DND-41 (cell line): ENCODE measurements around the gene SUV39H1.
A peak's percentile ranks its signal among the peaks of the same experiment; 100 is the strongest.

Experiments
- ATAC-seq: fragments of 200-7000 bp; cut with Tn5 transposase; 3 replicates; pipeline ENCODE4 v1.9.1; 2021; ENCODE audit warnings: low read depth; ENCODE audit not compliant: insufficient read depth
- DNase-seq: peaks from one replicate; pipeline ENCODE4 v3.0.0-alpha.2; 2020
- H2AFZ ChIP-seq: 2 replicates; pipeline ENCODE4 v1.6.0; 2012; ENCODE audit warnings: low read depth, low read length
- H3K27ac ChIP-seq: 2 replicates; pipeline ENCODE4 v1.5.1; 2012; ENCODE audit warnings: low read length, inconsistent platforms
- H3K27me3 ChIP-seq: fragments of 200-600 bp; sonication (generic); 2 replicates; pipeline ENCODE4 v1.6.0; 2012; ENCODE audit warnings: low read length, mild to moderate bottlenecking, inconsistent platforms; ENCODE audit not compliant: insufficient read depth, poor library complexity
- H3K36me3 ChIP-seq: 2 replicates; pipeline ENCODE4 v1.5.1; 2012; ENCODE audit warnings: low read length, inconsistent platforms; ENCODE audit not compliant: insufficient read depth
- H3K4me1 ChIP-seq: 2 replicates; pipeline ENCODE4 v1.5.1; 2012; ENCODE audit warnings: mild to moderate bottlenecking, low read length; ENCODE audit not compliant: insufficient read depth
- H3K4me2 ChIP-seq: 2 replicates; pipeline ENCODE4 v1.6.0; 2012; ENCODE audit warnings: mild to moderate bottlenecking, moderate library complexity, low read length, inconsistent platforms; ENCODE audit not compliant: insufficient read depth
- H3K4me3 ChIP-seq, 2 experiments: fragments of 200-600 bp in 1 of 2; shearing (Covaris generic) in 1 of 2; 2 replicates each; pipeline ENCODE4 v1.5.1; 2012 to 2016; ENCODE audit warnings: inconsistent platforms in 2 of 2, low read length in 2 of 2, mild to moderate bottlenecking in 2 of 2, low read depth in 1 of 2, moderate library complexity in 1 of 2
- H3K79me2 ChIP-seq: 2 replicates; pipeline ENCODE4 v1.6.0; 2012; ENCODE audit warnings: low read length, inconsistent platforms; ENCODE audit not compliant: insufficient read depth
- H3K9ac ChIP-seq: 2 replicates; pipeline ENCODE4 v1.6.0; 2012; ENCODE audit warnings: low read depth, mild to moderate bottlenecking, inconsistent platforms, low read length, moderate library complexity
- H3K9me3 ChIP-seq: 2 replicates; pipeline ENCODE4 v1.5.1; 2012; ENCODE audit warnings: low read length, moderate library complexity, mild to moderate bottlenecking, inconsistent platforms; ENCODE audit not compliant: insufficient read depth, severe bottlenecking
- H4K20me1 ChIP-seq: 2 replicates; pipeline ENCODE4 v1.6.0; 2012; ENCODE audit warnings: low read length; ENCODE audit not compliant: insufficient read depth
- CTCF ChIP-seq: IDR thresholded peaks from 2 replicates; pipeline ENCODE4 v1.5.1; 2012; ENCODE audit warnings: borderline replicate concordance, low read length, moderate library complexity, mild to moderate bottlenecking; ENCODE audit not compliant: poor library complexity, severe bottlenecking; ENCODE audit errors: extremely low read depth
- EZH2 ChIP-seq: IDR thresholded peaks from 3 replicates; pipeline ENCODE4 v1.6.1; 2012; ENCODE audit warnings: borderline replicate concordance, low read depth, mild to moderate bottlenecking, moderate library complexity, low read length, inconsistent platforms; ENCODE audit not compliant: severe bottlenecking

Gene SUV39H1

DNA sequence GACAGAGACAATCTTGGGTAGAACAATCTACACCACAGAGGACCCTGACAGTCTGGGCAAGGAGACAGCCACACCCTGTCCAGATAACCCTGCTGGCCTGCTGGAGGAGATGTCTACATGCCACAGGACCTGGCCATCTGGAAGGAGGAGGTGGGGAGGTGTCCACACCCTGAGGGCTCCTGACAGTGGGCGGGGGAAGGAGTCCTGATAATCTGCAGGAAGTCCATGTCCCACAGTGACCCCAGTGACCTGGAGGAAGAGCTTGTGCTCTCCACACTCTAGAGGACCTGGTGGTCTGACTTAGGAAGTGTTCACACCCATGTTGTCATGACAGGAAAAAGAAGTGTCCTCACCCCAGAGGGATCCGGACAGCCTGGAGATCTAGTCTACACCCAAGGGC lies 5.5 kb downstream of the SUV39H1 start:
- Histone ChIP-seq H3K4me1 (peaks cover 39% of the 10 kb centered on the region), H3K36me3 (peaks cover 89% of the 10 kb centered on the region), H2AFZ (no peak overlapping the region), H3K4me2 (0 out of 2 replicates have a peak overlapping the region, but pooled peaks have one; percentile 32), H3K9me3 (no peaks in the 10 kb centered on the region), H3K9ac (no peak overlapping the region), H3K4me3 (no peak overlapping the region), H3K79me2 (peaks cover 82% of the 10 kb centered on the region), H3K27me3 (no peaks in the 10 kb centered on the region), H3K27ac (no peak overlapping the region), H4K20me1 (peaks cover 51% of the 10 kb centered on the region)
- DNase-seq (no peak), ATAC-seq (no peak)
- TF ChIP-seq EZH2 (no peak), CTCF (no peak)

DNA sequence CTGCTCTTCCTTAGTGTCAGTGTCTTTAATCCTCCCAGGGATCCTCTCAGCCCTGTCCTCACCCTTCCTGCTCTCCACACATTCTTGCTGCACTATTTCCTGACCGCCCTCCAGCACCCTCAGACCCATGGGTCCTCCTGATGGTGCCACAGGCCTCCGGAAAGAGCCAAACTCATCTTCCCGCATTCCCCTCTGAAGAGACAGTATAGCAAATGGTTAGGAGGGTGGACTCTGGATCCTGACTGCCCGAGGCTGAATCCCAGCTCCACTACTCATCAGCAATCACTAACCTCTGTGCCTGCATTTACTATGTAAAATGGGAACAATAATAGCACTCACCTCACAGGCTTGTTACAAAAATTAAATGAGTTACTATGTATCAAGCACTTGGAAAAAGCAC lies 6.2 kb downstream of the SUV39H1 start:
- Histone ChIP-seq H3K9me3 (no peaks in the 10 kb centered on the region), H3K36me3 (peaks cover 96% of the 10 kb centered on the region), H2AFZ (no peak overlapping the region), H4K20me1 (peaks cover 51% of the 10 kb centered on the region), H3K79me2 (peaks cover 76% of the 10 kb centered on the region), H3K27ac (no peak overlapping the region), H3K9ac (peak overlapping the region; percentile 18; the same call in 1 of the 2 replicates), H3K4me2 (no peak overlapping the region), H3K27me3 (no peaks in the 10 kb centered on the region), H3K4me1 (peaks cover 35% of the 10 kb centered on the region), H3K4me3 (no peak overlapping the region)
- no peak for ATAC-seq
- DNase-seq = no peak
- TF ChIP-seq EZH2 (no peak), CTCF (no peak)

GRCh38 chrX:48703228-48703627 lies 6.7 kb downstream of the SUV39H1 start:
- Histone ChIP-seq H3K4me2 (no peak overlapping the region), H3K4me1 (peaks cover 30% of the 10 kb centered on the region), H3K9ac (0 out of 2 replicates have a peak overlapping the region, but pooled peaks have one; percentile 18), H3K27me3 (no peaks in the 10 kb centered on the region), H3K27ac (no peak overlapping the region), H3K36me3 (peaks cover 100% of the 10 kb centered on the region), H2AFZ (no peak overlapping the region), H3K79me2 (peaks cover 71% of the 10 kb centered on the region), H3K9me3 (no peaks in the 10 kb centered on the region), H3K4me3 (no peak overlapping the region), H4K20me1 (peaks cover 55% of the 10 kb centered on the region)
- ATAC-seq = no peak
- no peak for DNase-seq
- TF ChIP-seq CTCF (no peak), EZH2 (no peak)
